Measurements from ENCODE around the gene EML6.

GRCh38 chr2:54963476-54963875, 240.0 kb downstream of the EML6 start:
- no peak for TF ChIP-seq RAD21 (IDR thresholded peaks at IDR 0.05; ENCODE audit: insufficient read depth, low read depth, low read length)
- TF ChIP-seq ZBTB40 (IDR thresholded peaks at IDR 0.05; ENCODE audit: borderline replicate concordance), result no peak
- TF ChIP-seq POLR2A (IDR thresholded peaks at IDR 0.05; ENCODE audit: low read depth, low read length), result no peak
- no peak for TF ChIP-seq CBFB (IDR thresholded peaks at IDR 0.05; ENCODE audit: low read depth)
- no peak for TF ChIP-seq CTCF (IDR thresholded peaks at IDR 0.05 in 2 of 3, conservative IDR thresholded peaks at IDR 0.05 in 1 of 3; ENCODE audit: control insufficient read depth in 2 of 3, extremely low read depth in 1 of 3, insufficient read depth in 1 of 3, low read depth in 3 of 3, low read length in 3 of 3)
- TF ChIP-seq JUNB (IDR thresholded peaks at IDR 0.05), result no peak
- TF ChIP-seq MTA3 (IDR thresholded peaks at IDR 0.05; ENCODE audit: borderline replicate concordance, low read length), result no peak
- no peak for TF ChIP-seq SMC3 (IDR thresholded peaks at IDR 0.05; ENCODE audit: borderline replicate concordance, low read length)
- TF ChIP-seq PBX3 (IDR thresholded peaks at IDR 0.05; ENCODE audit: insufficient replicate concordance, low read depth, low read length), result no peak
- TF ChIP-seq TBL1XR1 (IDR thresholded peaks at IDR 0.05; ENCODE audit: low read depth, low read length), result no peak
- TF ChIP-seq SUPT20H (IDR thresholded peaks at IDR 0.05; ENCODE audit: borderline replicate concordance, control insufficient read depth, low read depth, low read length), result no peak
- TF ChIP-seq ELK1 (IDR thresholded peaks at IDR 0.05; ENCODE audit: low read depth, low read length), result no peak

Measured in GM12878 (cell line).